Mucosa of descending colon (tissue), 3 donors: ENCODE data around the gene SOCS3. TPM values are rescaled to one million over a fixed set of nuclear protein-coding genes. Genes with fewer than 3 reads are reported as not detected.
"Not testable (repeated sequence)": the region's sequence is repeated elsewhere in the genome, so short reads cannot be mapped to it uniquely, and the experiment has no call there.

ENCODE experiments used
- ATAC-seq: fragments of 200-7000 bp; cut with Tn5 transposase; one replicate; pipeline ENCODE4 v1.9.1; 2020; ENCODE audit warnings: mild to moderate bottlenecking, moderate library complexity
- DNase-seq, 3 donors: peaks; one replicate each; pipeline ENCODE4 v3.0.0-alpha.2; 2020
- H3K36me3 ChIP-seq: fragments of 200-600 bp; one replicate; pipeline ENCODE4 v1.8.0; 2021; ENCODE audit warnings: low read depth, mild to moderate bottlenecking
- H3K4me1 ChIP-seq: fragments of 200-600 bp; one replicate; pipeline ENCODE4 v1.8.0; 2021; ENCODE audit warnings: low read depth, mild to moderate bottlenecking
- H3K4me3 ChIP-seq: fragments of 200-600 bp; one replicate; pipeline ENCODE4 v1.8.0; 2021; ENCODE audit warnings: mild to moderate bottlenecking
- H3K9me3 ChIP-seq: fragments of 200-600 bp; one replicate; pipeline ENCODE4 v1.8.0; 2021; ENCODE audit warnings: mild to moderate bottlenecking
- CTCF ChIP-seq: fragments of 200-600 bp; IDR thresholded peaks from one replicate; pipeline ENCODE4 v1.8.0; 2022; ENCODE audit warnings: antibody characterized with exemption, mild to moderate bottlenecking
- intact Hi-C, 2 donors: fragments of 100-400 bp; cut with DNase I in 1 of 2; cut with micrococcal nuclease in 1 of 2; formaldehyde crosslinking; loops; one replicate each; pipeline versions ENCODE4 v1.11.0 to v1.11.1; 2022; cut with DNase I, micrococcal nuclease
- total RNA-seq, 3 donors: library from RNA; stranded (reverse); fragmentation: NEBNext Ultra II Directional in 2 of 3; extraction: Animal tissue kit (Norgen Biotek cat#: 25700) in 2 of 3; gene quantifications; one replicate each; pipeline versions ENCODE4 v1.2.1 to v1.2.4, GENCODE V29; 2021 to 2023
- donor health status: DM: no; HTN: no; CAD: no; lungs with moderate emphysema.
- donor health status: DM: no; HTN: no; CAD: no.
- donor health status: DM: no; HTN: yes; CAD: no.

SOCS3 gene
- total RNA-seq, 3 donors from 2014 or later: 21.9 to 41.3 (median 23.2) TPM

- peak; percentile 1 for ATAC-seq
- no peak for TF ChIP-seq CTCF
- no peaks in the 10 kb centered on the region for H3K9me3 ChIP-seq
- DNase-seq: peak in 1 of 3 donors; percentile 75
- H3K4me1 ChIP-seq: peaks cover 8% of the 10 kb centered on the region
- intact Hi-C loops: no loop called here
- no peaks in the 10 kb centered on the region for H3K36me3 ChIP-seq
- no peak overlapping the region for H3K4me3 ChIP-seq
These were observed 22.4 kb downstream of the SOCS3 start for GRCh38 chr17:78337244-78338109.

- no peak for ATAC-seq
- TF ChIP-seq CTCF: no peak
- intact Hi-C loops: no loop called here
These were observed 24.7 kb downstream of the SOCS3 start for GRCh38 chr17:78335209-78335608.

GRCh38 chr17:78332991-78333390 lies 26.9 kb downstream of the SOCS3 start:
- intact Hi-C loops: no loop called here
- peaks cover 5% of the 10 kb centered on the region for H3K4me1 ChIP-seq
- H3K4me3 ChIP-seq: no peak overlapping the region
- ATAC-seq (no peak), DNase-seq (no peak)
- H3K9me3 ChIP-seq: no peaks in the 10 kb centered on the region
- no peaks in the 10 kb centered on the region for H3K36me3 ChIP-seq
- no peak for TF ChIP-seq CTCF

More at GRCh38 chr17:78335209-78335608, 24.7 kb downstream of the SOCS3 start:
- DNase-seq: no peak
- H3K36me3 ChIP-seq: no peaks in the 10 kb centered on the region
- no peak overlapping the region for H3K4me3 ChIP-seq
- H3K4me1 ChIP-seq: peaks cover 5% of the 10 kb centered on the region
- no peaks in the 10 kb centered on the region for H3K9me3 ChIP-seq

GRCh38 chr17:78331355-78331754 lies 28.5 kb downstream of the SOCS3 start:
- H3K4me1 ChIP-seq, ATAC-seq, H3K4me3 ChIP-seq, H3K36me3 ChIP-seq, H3K9me3 ChIP-seq, intact Hi-C loops, DNase-seq: not testable (repeated sequence)

GRCh38 chr17:78330570-78331224 lies 29.2 kb downstream of the SOCS3 start:
- TF ChIP-seq CTCF: no peak
- H3K36me3 ChIP-seq: no peaks in the 10 kb centered on the region
- no peaks in the 10 kb centered on the region for H3K9me3 ChIP-seq
- intact Hi-C loops: no loop called here
- no peak overlapping the region for H3K4me3 ChIP-seq
- DNase-seq (peak in 1 of 3 donors; percentile 49), ATAC-seq (peak; percentile 79)
- H3K4me1 ChIP-seq: peaks cover 5% of the 10 kb centered on the region
